Glomerular endothelial cell (primary cell): ENCODE data around the gene CUTA. TPM values are rescaled to one million over a fixed set of nuclear protein-coding genes. Genes with fewer than 3 reads are reported as not detected.

Source experiments
- DNase-seq: peaks from one replicate; pipeline ENCODE4 v3.0.0-alpha.2; 2011; ENCODE audit warnings: low read depth, low spot score; ENCODE audit errors: extremely low read depth
- total RNA-seq: library from RNA; depleted of rRNA; stranded (reverse); fragments of >200 nt; gene quantifications from 2 replicates; pipeline ENCODE4 v1.2.3, GENCODE V29; 2015

CUTA gene
- total RNA-seq, 1 donor from 2014 or later, result 140 TPM

DNA sequence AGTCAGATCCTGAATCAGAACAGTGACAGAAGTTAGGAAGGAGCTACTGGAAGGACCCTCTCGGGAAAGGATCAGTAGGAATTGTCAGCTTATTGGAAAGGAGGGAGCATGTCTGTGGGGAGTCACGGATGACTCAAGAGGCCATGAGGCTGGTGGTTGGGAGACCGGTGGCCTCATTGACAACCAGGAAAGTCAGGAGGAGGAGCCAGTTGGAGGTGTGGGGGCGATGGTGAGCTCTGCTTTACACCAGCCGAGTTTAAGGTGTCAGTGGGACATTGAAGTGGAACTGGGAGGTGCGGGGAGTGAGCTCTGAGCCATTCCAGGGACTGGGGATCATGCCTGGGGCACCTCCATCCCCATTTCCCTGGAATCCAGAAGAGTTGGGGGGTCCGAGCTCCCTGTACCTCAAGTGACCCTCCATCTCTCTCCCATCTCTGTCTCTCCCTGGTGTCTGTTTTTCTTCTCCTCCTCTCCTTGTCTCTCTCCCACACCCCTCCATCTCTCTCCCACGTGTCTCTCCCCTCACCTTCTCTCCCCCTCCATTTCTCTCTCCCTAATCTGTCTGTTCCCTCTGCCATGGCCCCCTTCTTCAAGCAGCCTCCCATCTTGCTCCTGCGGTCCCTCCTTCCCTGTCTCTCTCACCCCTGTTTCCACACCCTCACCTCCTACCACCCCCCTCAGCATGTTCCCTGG lies 22.2 kb upstream of the CUTA start:
- no peak for DNase-seq

DNA sequence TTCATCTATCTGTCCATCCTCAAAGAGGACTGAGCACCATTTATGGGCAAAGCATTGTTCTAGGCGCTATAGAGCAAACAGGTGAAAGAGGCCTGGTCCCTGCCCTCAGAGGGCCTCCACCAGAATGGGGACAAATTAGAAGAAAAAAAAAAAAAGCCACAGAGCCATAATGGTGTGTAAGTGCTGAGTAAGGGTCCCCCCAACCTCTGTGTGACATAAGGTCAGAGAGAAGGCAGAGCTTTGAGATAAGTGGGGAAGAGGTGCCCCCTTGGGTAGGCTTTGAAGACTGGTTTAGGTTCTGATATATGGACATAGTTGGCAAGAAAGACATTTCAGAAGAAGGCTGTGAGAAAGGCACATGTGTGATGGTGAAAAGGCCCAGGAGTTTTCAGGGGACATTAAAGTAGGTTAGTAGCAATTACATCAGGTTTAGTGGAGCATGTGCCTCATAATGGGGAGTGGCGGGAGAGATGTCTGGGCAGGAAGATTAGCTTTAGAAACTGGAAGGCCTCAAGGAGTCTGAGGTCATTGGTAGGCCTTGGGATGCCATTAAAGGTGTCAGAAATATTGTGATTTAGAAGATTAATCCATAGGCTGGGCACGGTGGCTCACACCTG lies 21.2 kb upstream of the CUTA start:
- DNase-seq, result no peak

DNA sequence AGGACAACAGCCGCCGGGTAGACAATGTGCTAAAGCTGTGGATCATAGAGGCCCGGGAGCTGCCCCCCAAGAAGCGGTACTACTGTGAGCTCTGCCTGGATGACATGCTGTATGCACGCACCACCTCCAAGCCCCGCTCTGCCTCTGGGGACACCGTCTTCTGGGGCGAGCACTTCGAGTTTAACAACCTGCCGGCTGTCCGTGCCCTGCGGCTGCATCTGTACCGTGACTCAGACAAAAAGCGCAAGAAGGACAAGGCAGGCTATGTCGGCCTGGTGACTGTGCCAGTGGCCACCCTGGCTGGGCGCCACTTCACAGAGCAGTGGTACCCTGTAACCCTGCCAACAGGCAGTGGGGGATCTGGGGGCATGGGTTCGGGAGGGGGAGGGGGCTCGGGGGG lies 19.8 kb upstream of the CUTA start:
- DNase-seq, result no peak

DNA sequence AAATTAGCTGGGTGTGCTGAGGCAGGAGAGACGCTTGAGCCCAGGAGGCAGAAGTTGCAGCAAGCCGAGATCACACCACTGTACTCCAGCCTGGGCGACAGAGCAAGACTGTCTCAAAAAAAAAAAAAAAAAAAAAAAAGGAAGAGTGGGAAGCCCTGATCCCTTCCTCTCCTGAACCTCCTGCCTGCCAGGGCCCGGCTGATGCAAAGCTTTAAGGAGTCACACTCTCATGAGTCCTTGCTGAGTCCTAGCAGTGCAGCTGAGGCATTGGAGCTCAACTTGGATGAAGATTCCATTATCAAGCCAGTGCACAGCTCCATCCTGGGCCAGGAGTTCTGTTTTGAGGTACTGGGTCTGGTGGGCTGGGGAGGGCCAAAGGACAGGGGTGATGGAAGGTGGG lies 17.1 kb upstream of the CUTA start:
- DNase-seq, result no peak

DNA sequence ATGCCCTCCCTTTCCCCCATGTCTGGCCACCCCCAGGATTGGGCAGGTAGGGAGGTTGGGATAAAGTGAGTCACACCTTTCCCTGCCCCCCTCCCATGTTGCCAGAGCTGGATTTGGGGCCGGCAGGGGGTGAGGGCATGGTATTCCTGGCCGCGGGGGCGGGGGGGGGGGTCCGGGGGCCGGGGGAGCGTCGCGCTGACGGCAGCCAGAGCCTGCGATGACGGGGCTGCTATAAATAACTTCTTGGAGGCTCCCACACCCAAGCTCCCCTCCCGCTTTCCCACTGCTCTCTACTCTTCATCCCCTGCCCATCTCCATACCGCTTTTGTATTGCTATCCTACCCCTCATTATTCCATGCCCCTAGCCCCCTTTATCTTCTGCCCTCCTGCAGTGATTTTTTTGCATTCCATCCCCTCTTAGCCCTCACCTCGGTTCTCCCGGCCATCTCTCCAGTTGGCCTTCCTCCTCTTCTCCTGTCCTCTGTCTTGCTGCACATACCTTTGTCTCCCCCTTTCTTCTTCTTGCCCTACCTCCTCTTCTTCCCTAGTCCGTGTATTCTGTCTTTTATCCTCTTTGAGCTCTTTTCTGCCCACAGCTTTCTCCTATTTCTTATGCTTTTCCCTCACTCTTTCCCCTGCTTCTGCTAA lies 15.8 kb upstream of the CUTA start:
- DNase-seq, result no peak

DNA sequence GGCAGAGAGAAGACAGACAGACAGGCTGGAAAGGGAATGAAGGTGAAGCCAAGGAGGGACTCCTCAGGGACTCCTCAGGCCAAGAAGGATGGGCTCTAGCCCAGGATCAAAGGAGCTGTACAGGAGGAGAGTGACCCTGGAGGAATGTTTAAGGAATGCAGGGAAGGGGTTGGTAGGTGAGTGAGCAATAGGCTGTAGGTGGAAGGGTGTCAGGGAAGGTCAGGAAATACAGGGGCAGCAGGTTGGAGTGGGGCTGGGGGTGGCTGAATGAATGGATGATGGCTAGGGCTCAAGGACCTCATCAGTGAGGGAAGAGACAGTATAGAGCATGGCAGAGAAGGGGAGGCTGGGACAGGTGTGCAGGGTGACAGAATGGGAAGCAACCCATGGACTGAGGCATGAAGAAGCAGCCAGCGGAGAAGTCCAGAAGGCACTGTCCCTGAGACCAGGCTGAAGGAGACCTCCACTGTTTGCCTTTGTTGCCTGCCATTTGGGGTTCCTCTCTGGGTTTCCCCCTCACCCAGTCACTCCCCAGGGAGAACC lies 15.2 kb upstream of the CUTA start:
- no peak for DNase-seq

DNA sequence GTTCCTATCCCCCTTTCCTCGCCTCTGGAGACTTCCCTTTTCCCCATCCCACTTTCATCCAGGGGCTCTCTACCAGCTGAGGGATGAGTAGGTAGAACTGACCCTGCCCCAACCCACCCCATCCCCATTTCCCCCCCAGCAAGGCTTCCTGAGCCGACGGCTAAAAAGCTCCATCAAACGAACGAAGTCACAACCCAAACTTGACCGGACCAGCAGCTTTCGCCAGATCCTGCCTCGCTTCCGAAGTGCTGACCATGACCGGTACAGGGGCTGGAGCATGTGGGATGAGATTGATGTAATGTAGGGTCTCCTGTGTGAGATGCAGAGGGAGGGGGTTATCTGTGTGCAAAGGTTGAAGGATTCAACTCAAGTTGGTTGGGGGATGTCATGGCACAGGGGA lies 14.6 kb upstream of the CUTA start:
- no peak for DNase-seq

DNA sequence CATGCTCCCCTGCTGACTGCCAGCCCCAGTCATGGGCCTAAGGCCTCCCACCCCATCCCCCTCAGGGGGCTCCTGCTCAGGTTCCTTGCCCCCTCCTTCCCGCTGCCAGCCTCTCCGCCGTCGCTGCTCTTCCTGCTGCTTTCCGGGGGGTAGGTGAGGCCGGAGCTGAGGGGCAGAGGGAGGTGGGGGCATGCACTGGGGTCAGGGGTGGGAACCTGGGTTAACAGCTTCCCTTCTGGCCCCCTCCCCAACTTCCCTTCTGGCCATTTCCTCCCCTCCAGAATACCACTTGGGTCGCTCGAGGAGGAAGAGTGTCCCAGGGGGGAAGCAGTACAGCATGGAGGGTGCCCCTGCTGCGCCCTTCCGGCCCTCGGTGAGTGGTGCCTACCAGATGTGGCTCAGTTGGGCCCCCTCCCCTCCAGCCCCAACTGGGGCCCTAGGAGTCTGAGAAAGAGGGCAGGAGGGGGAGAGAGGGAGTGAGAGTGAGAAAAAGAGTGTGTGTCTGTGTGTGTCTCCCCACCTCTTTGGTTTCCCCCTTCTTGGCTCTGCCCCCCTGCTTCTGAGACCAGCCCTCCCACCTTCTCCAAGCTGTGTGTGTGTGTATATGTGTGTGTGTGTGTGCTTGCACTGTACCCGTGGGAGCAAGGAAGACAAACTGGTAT lies 14.1 kb upstream of the CUTA start:
- no peak for DNase-seq

DNA sequence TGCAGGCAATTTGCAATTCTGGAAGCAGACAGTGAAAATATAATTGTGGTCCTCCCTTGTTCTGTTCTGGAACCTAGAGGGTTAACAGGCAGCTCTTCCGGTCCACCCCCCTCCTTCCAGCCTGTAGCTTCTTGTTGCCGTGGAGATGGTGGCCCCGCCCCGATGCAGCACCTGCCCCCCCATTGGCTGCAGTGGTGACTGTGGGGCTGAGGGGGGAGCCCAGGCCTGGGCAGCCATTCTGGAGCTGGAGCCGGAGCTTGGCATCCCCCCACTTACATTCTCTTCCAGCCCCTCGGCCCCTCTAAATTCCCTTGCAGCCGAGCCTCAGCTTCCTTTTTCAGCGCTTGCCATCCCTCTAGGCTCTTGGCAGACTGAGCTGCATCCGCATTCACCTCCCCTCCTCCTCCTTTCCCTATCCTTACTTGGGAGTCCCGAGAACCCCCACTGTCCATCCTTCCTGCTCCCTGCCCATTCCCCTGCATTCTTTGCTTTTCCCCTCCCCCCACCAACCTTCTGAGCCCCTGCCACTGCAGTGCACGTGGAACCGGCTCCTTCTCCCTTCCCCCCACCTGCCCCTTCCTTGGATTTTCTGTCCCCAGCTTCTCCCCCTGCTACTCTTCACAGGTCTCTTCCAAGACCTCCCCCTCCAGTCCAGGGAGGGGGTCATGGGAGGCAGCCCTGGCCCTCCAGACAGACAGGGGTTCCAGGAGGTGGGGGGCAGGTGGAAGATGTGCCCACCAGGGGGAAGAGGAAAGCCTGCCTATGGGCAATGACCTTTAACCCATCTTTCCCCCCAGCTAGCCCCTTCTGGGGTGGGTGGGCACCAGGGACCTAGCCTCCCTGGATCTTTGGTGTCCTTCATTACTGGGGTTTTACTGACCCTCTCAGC lies 13.3 kb upstream of the CUTA start:
- no peak for DNase-seq

DNA sequence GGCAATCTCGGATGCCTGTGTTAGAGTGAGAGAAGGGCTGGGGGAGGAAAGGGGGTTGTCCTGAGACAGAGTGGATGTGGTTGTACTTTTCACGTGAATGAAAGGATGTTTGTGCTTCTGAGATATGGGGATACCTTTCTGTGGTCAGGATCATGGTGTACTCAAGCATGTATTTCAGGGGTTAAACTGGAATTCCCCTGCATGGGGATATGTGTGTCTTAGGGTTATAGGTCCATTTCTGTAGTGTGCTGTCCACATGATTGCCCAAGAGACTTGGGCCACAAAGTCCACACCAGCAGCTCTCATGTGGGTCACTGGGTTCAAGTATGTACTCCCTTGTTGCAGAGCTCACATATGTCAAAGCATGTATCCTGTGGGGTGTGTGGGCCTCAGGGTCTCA lies 12.4 kb upstream of the CUTA start:
- no peak for DNase-seq

DNA sequence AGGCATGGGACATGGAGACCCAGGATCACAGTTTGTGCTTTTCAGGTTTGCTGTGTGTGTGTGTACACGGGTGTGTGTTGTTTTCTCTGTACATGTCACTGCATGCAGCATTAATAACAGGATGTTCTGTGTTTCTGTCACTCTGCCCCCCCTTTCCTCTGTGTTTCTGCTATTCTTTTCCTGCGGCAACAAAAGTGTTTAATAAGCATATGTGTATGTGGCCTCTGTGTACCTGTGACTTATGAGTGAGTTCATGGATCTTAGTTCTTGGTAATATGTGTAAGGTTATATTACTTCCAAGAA lies 11.8 kb upstream of the CUTA start:
- DNase-seq, result no peak

DNA sequence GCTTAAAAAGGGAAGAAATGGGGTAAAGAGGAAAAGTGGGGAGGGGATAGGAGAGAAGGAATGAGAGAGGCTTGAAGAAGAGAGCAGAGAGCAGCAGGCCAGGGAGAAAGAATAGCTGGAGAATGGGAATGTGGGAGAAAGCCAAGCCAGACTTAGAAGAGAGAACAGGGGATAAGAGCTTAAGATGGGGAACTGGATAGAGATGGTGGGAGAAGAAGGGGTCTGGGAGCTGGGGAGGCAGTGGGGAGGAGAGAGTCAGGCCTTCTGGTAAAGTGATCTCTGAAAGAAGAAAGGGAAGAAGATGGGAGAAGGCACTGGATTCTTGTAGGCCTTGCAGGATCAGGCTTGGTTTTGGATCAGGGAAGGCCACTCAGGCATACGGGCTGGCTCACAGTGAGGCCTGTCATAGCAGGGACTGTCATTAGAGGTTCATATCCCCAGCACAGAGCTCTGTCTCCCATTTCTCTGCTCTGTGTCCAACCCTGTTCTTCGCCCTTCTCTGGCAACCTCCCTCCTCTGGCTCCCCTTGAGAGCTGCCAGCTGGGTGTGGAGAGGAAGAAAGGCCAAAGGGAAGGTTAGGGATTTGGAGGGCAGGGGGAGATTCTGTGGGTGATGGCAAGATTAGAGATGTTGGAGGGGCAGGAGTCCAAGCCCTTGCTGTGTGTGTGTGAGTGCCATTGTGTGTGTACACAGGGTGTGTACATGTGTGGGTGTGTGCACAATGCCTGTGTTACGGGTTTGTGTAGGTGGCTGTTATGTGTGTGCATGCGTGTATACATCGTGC lies 11.3 kb upstream of the CUTA start:
- no peak for DNase-seq

DNA sequence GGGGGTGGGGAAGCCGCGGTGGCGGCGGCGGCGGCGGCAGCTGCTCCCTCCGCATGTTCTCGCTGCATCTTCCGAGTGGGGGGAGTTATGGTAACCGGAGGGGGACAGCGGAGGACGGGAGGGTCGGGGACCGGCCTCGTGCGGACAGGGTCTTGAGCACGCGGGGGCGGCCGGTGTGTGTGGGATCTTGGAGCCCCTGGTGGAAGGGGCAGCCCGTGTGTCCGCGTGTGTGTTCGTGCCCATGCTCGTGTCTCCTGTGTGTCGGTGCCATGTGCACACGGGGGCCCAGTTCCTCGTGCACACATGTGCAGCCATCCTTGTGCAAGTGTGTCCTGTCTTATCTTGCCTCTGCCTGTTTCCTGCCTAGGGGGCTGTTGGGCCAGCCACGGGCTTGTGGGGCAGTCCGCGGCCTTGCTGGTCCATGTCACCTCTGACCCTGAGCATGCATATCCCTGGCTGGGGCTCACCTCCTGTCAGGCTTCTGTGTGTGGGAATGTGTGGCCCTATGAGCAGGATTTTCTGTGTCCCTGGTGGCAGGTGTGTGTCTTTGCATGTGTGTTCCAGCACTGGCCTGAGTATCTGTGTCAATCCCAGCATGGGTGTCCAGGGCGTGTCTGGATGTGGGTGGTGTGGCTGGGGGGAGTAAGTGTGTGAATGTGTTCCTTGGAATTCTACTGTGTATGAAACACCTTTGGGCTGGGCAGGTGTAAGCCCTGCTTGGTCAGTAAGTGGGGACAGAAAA lies 10.5 kb upstream of the CUTA start:
- DNase-seq, result no peak

DNA sequence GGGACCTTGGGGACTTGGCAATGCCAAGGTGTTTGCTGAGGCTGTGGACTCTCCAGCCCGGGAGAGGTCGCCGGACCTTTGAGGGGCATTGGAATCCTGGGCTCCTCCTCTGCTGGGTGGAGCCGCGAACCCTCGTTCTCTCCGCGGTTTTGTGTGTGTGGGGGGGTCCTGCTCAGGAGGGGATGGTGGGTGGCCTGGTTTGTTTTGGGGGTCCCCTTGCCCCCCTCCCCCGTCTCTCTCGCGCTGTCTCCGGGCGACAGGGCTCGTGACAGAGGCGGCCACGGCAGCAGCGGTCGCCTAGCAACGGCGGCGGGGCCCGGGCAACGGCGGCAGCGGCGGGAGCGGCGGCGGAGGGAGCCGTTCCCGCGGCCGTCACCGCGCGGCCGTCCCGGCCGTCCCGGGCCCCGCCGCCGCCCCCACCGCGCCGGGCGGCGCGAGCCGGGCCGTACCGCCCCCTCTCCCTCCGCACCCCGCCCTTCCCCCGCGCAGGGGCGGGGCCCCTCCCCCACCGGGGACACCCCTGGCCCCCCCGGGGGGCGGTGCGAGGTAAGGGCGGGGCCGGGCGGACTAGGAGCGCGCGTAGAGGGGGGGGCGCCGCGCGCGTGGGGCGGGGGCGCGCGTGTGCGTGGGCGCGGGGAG lies 9.8 kb upstream of the CUTA start:
- DNase-seq, result no peak

DNA sequence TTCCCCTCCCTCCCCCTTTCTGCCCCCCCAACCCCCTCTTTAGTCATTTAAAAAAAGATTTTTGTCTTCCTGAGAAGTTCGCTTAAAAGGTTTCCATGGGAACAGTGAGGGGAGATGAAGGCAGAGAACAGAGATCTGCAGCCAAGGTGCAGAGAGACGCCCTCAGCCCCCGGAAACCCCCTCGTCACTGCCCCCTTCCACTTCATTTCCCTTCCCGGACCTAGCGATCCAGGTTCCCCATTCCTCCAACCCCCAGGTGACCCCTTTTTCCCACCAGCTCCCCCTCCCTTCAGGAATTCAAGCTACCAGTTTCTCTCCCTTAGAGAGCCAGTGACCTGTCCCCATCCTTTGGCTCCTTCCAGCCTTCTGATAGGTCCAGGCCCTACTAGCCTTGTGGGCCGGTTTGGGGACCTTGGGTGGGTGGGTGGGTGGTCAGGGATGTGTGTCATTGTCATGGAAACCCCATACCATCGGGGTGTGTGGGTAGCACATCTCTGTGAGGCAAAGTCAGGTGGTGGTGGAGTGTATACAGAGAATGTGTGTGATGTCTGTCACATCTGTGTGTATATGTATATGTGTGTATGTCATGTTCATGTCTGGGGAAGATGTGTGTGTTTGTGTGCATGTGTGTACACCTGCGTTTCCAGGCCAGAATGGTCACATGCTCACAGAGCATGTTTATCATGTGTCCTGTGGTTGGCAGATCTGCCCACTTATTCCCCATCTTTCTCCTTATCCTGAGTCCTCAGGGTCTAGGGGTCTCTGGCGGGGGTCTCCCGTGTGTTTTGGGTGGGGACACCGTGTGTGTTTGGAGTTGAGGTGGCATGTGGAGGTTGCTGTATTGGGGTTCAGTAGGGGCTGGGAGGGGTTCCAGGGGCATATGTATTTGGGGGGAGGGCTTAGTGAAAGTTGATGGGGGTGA lies 8.9 kb upstream of the CUTA start:
- DNase-seq, result no peak

DNA sequence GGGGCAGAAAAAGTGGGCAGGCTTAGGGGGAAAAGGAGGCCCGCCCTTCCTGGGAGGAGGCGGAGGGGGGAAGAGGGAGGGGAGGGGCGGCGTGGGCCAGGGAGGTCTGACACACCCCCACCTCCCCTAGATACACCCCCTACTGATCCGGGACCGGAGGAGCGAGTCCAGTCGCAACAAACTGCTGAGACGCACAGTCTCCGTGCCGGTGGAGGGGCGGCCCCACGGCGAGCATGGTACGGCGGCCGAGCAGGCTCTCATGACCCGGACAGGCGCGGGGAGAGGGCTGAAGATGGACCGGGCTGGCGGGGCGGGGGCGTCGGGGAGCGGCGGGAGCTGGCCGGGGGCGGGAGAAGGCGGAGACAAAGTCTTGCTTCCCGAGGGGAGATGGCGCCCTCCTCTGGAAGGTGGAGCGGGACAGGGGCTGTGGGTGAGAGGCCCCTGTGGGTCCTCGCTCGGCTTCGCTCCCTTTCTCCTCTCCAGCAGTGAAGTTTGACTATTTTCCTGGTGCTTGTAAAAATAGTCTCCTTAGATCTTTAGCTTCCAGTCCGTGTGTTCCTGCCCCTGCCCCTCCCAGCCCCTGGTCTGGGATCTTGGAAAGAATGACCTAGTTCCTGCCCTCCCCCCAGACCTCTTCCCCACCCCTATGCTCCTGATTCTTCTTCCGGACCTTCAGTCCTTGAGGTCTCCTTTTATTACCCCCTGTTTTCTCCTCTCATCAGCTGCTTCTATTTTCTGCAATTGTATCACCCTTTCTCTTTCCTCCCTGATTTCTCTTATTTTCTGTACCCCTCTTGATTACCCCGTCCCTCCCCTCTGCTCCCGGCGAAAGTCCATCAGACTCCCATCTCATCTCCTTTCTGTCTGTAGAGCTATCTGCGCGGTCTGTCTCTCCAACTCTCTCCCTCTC lies 8.0 kb upstream of the CUTA start:
- no peak for DNase-seq
